GM18507 (cell line): ENCODE data around the gene HOXA1.
"Not testable (repeated sequence)": the region's sequence is repeated elsewhere in the genome, so short reads cannot be mapped to it uniquely, and the experiment has no call there.

ENCODE experiments used
- DNase-seq: peaks from one replicate; pipeline ENCODE4 v3.0.0; 2011; ENCODE audit warnings: low read depth; ENCODE audit not compliant: insufficient read length; ENCODE audit errors: extremely low spot score
- FAIRE-seq: peaks from 2 replicates; lab custom pipeline; 2011; peaks lifted over from hg19 to GRCh38; lab: Jason Lieb, UNC

The HOXA1 gene

GRCh38 chr7:27066148-27066547 is 29.7 kb downstream of the HOXA1 start:
- no peak for FAIRE-seq
- no peak for DNase-seq

GRCh38 chr7:27065709-27066108 is 30.1 kb downstream of the HOXA1 start:
- no peak for DNase-seq
- no peak for FAIRE-seq

- FAIRE-seq (no peak), DNase-seq (no peak)
Observed at GRCh38 chr7:27064661-27065060, 31.1 kb downstream of the HOXA1 start.

- DNase-seq = no peak
- FAIRE-seq = no peak
Observed at GRCh38 chr7:27064159-27064558, 31.6 kb downstream of the HOXA1 start.

- FAIRE-seq (no peak), DNase-seq (no peak)
Observed at GRCh38 chr7:27062946-27063345, 32.9 kb downstream of the HOXA1 start.

GRCh38 chr7:27053153-27053552 is 42.6 kb downstream of the HOXA1 start:
- DNase-seq = no peak
- FAIRE-seq = no peak

- FAIRE-seq = no peak
Observed at GRCh38 chr7:27051451-27051850, 44.3 kb downstream of the HOXA1 start.

GRCh38 chr7:27048438-27048837 is 47.4 kb downstream of the HOXA1 start:
- FAIRE-seq (no peak), DNase-seq (no peak)

More at GRCh38 chr7:27051451-27051850, 44.3 kb downstream of the HOXA1 start:
- DNase-seq = no peak

GRCh38 chr7:27046854-27047549 is 48.8 kb downstream of the HOXA1 start:
- FAIRE-seq (no peak), DNase-seq (no peak)

- not testable (repeated sequence) for FAIRE-seq, DNase-seq
Observed at GRCh38 chr7:27045972-27046371, 49.8 kb downstream of the HOXA1 start.

GRCh38 chr7:27045066-27045465 is 50.7 kb downstream of the HOXA1 start:
- not testable (repeated sequence) for FAIRE-seq, DNase-seq
